ENCODE data around the gene CCDC9. TPM values are rescaled to one million over a fixed set of nuclear protein-coding genes. Genes with fewer than 3 reads are reported as not detected.

Gene CCDC9
- total and polyA plus RNA-seq, 2 of the 13 experiments (the other 11 are each of a cell fraction or from before 2014, with no cell fraction given), result 2.9 to 6.3 TPM

GRCh38 chr19:47240996-47241918 lies 15.1 kb upstream of the CCDC9 start (continued):
- TF ChIP-seq ZNF850 (CRISPR knock-in tag; conservative IDR thresholded peaks at IDR 0.05) (no peak), GTF2F1 (IDR thresholded peaks at IDR 0.05; ENCODE audit: low read length) (no peak), AFF4 (CRISPR knock-in tag; IDR thresholded peaks at IDR 0.05) (0 out of 2 replicates have a peak, but pooled peaks have one; percentile 40), GABPA (IDR thresholded peaks at IDR 0.05; ENCODE audit: low read depth, low read length) (no peak), GABPA (CRISPR knock-in tag; IDR thresholded peaks at IDR 0.05; ENCODE audit: low read depth) (no peak), ZNF317 (CRISPR knock-in tag; IDR thresholded peaks at IDR 0.05) (no peak), MYC (CRISPR knock-in tag; IDR thresholded peaks at IDR 0.05; ENCODE audit: borderline replicate concordance) (no peak; the same call in 1 of the 2 replicates), NR3C1 (CRISPR knock-in tag; IDR thresholded peaks at IDR 0.05) (no peak), ATF6 (CRISPR knock-in tag; conservative IDR thresholded peaks at IDR 0.05) (no peak), ZBTB43 (CRISPR knock-in tag; conservative IDR thresholded peaks at IDR 0.05) (0 out of 2 replicates have a peak, but pooled peaks have one; percentile 24), ELF1 (CRISPR knock-in tag; IDR thresholded peaks at IDR 0.05) (no peak), ZNF703 (CRISPR knock-in tag; IDR thresholded peaks at IDR 0.05; ENCODE audit: borderline replicate concordance) (no peak), MAX (IDR thresholded peaks at IDR 0.05) (no peak), SRY (CRISPR knock-in tag; IDR thresholded peaks at IDR 0.05) (no peak), ZNF607 (CRISPR knock-in tag; IDR thresholded peaks at IDR 0.05; ENCODE audit: borderline replicate concordance) (no peak), ZNF292 (CRISPR knock-in tag; IDR thresholded peaks at IDR 0.05; ENCODE audit: borderline replicate concordance, low read depth) (no peak; the same call in 1 of the 2 replicates), ZSCAN29 (CRISPR knock-in tag; conservative IDR thresholded peaks at IDR 0.05) (no peak), ZMYM2 (CRISPR knock-in tag; IDR thresholded peaks at IDR 0.05) (no peak)
- TF ChIP-seq, protein P1, sequence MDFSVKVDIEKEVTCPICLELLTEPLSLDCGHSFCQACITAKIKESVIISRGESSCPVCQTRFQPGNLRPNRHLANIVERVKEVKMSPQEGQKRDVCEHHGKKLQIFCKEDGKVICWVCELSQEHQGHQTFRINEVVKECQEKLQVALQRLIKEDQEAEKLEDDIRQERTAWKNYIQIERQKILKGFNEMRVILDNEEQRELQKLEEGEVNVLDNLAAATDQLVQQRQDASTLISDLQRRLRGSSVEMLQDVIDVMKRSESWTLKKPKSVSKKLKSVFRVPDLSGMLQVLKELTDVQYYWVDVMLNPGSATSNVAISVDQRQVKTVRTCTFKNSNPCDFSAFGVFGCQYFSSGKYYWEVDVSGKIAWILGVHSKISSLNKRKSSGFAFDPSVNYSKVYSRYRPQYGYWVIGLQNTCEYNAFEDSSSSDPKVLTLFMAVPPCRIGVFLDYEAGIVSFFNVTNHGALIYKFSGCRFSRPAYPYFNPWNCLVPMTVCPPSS (IDR thresholded peaks at IDR 0.05), result no peak
- TF ChIP-seq, protein P2, sequence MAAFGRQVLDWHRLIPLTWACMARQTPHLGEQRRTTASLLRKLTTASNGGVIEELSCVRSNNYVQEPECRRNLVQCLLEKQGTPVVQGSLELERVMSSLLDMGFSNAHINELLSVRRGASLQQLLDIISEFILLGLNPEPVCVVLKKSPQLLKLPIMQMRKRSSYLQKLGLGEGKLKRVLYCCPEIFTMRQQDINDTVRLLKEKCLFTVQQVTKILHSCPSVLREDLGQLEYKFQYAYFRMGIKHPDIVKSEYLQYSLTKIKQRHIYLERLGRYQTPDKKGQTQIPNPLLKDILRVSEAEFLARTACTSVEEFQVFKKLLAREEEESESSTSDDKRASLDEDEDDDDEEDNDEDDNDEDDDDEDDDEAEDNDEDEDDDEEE (CRISPR knock-in tag; IDR thresholded peaks at IDR 0.05), result no peak
